Tibial nerve (tissue), 4 donors: ENCODE results near the gene PPFIBP1. TPM values are rescaled to one million over a fixed set of nuclear protein-coding genes. Genes with fewer than 3 reads are reported as not detected.

Experiments
- DNase-seq, 2 donors: peaks; one replicate each; pipeline ENCODE4 v3.0.0-alpha.2; 2019; ENCODE audit warnings: low spot score in 2 of 2
- H3K27ac ChIP-seq, 4 donors: fragments of 200-600 bp; sonication (generic) in 3 of 4; one replicate each; pipeline ENCODE4 v1.5.1; 2017 to 2019; ENCODE audit warnings: mild to moderate bottlenecking in 1 of 4
- H3K27me3 ChIP-seq, 2 donors: fragments of 200-600 bp; sonication (generic) in 1 of 2; one replicate each; pipeline versions ENCODE4 v1.5.1 to v1.6.0; 2017 to 2019
- H3K36me3 ChIP-seq, 3 donors: fragments of 200-600 bp; sonication (generic); one replicate each; pipeline ENCODE4 v1.5.1; 2018 to 2019
- H3K4me1 ChIP-seq, 4 donors: fragments of 200-600 bp; sonication (generic) in 3 of 4; one replicate each; pipeline ENCODE4 v1.5.1; 2017 to 2019
- H3K4me3 ChIP-seq, 4 donors: fragments of 200-600 bp; sonication (generic) in 3 of 4; one replicate each; pipeline ENCODE4 v1.5.1; 2017 to 2019; ENCODE audit warnings: mild to moderate bottlenecking in 1 of 4, moderate library complexity in 1 of 4
- H3K9me3 ChIP-seq, 4 donors: fragments of 200-600 bp; sonication (generic) in 3 of 4; one replicate each; pipeline ENCODE4 v1.5.1; 2017 to 2019
- CTCF ChIP-seq, 5 experiments: fragments of 200-600 bp in 3 of 5; fragments of 450-650 bp in 2 of 5; sonication (generic) in 3 of 5; IDR thresholded peaks; one replicate each; pipeline ENCODE4 v1.5.1; 2016 to 2019; ENCODE audit warnings: antibody characterized with exemption in 5 of 5, mild to moderate bottlenecking in 3 of 5, moderate library complexity in 2 of 5
- EP300 ChIP-seq, 2 donors: sonication (generic); formaldehyde crosslinking; IDR thresholded peaks; one replicate each; pipeline ENCODE4 v1.6.1; 2017; ENCODE audit warnings: antibody characterized with exemption in 2 of 2, mild to moderate bottlenecking in 1 of 2
- POLR2A ChIP-seq, 2 donors: fragments of 450-650 bp; IDR thresholded peaks; one replicate each; pipeline ENCODE4 v1.6.1; 2017; ENCODE audit warnings: antibody characterized with exemption in 2 of 2, mild to moderate bottlenecking in 2 of 2, moderate library complexity in 2 of 2
- WGBS, 2 donors: methylation state at CpG; one replicate each; pipeline ENCODE4 v1.1.5; 2018; 5-methylcytosine and 5-hydroxymethylcytosine counted together
- total RNA-seq, 4 donors: library from RNA; depleted of rRNA; stranded (reverse); fragments of >200 nt; gene quantifications; one replicate each; pipeline ENCODE4 v1.1.0, GENCODE V29; 2016

Gene PPFIBP1
- total RNA-seq, 4 donors from 2014 or later: 56.9 to 110 (median 72.5) TPM

GRCh38 chr12:27672051-27672450 lies 148.0 kb downstream of the PPFIBP1 start:
- peaks cover 0 to 17% (median 0%) of the 10 kb centered on the region in 4 donors for H3K4me1 ChIP-seq
- no peak for TF ChIP-seq CTCF (IDR thresholded peaks at IDR 0.05)
- no peaks in the 10 kb centered on the region for H3K27me3 ChIP-seq
- no peak for DNase-seq
- peak overlapping the region in 1 of 4 donors; percentile 12 for H3K27ac ChIP-seq
- peaks cover 0 to 51% (median 0%) of the 10 kb centered on the region in 3 donors for H3K36me3 ChIP-seq
- H3K4me3 ChIP-seq: no peak overlapping the region
- no peaks in the 10 kb centered on the region for H3K9me3 ChIP-seq
- WGBS, 2 donors: 71 to 74% methylated on average over 4 of the region's 4 CpGs

- TF ChIP-seq CTCF (IDR thresholded peaks at IDR 0.05) (no peak), EP300 (IDR thresholded peaks at IDR 0.05) (no peak), POLR2A (IDR thresholded peaks at IDR 0.05) (no peak)
- H3K36me3 ChIP-seq: peaks cover 0 to 51% (median 0%) of the 10 kb centered on the region in 3 donors
- H3K27me3 ChIP-seq: no peaks in the 10 kb centered on the region
- peak overlapping the region in 1 of 4 donors; percentile 43 for H3K27ac ChIP-seq
- no peak overlapping the region for H3K4me3 ChIP-seq
- H3K4me1 ChIP-seq: peaks cover 0 to 17% (median 0%) of the 10 kb centered on the region in 4 donors
- no peak for DNase-seq
- no peaks in the 10 kb centered on the region for H3K9me3 ChIP-seq
- 59 to 61% methylated on average over 1 of the region's 1 CpG for WGBS, 2 donors
Measured at GRCh38 chr12:27672643-27673042, 148.6 kb downstream of the PPFIBP1 start.

- DNase-seq: no peak
- 38 to 41% methylated on average over 3 of the region's 3 CpGs for WGBS, 2 donors
- Histone ChIP-seq H3K4me1 (peaks cover 0 to 17% (median 0%) of the 10 kb centered on the region in 4 donors), H3K4me3 (no peak overlapping the region), H3K9me3 (no peaks in the 10 kb centered on the region), H3K36me3 (peaks cover 0 to 48% (median 0%) of the 10 kb centered on the region in 3 donors), H3K27me3 (no peaks in the 10 kb centered on the region), H3K27ac (peak overlapping the region in 1 of 4 donors; percentile 43)
- no peak for TF ChIP-seq CTCF (IDR thresholded peaks at IDR 0.05)
- no peak for TF ChIP-seq POLR2A (IDR thresholded peaks at IDR 0.05)
- TF ChIP-seq EP300 (IDR thresholded peaks at IDR 0.05): no peak
Measured at GRCh38 chr12:27673101-27673718, 149.2 kb downstream of the PPFIBP1 start.

- WGBS, 2 donors: 75 to 79% methylated on average over 2 of the region's 2 CpGs
- no peaks in the 10 kb centered on the region for H3K27me3 ChIP-seq
- peaks cover 0 to 51% (median 0%) of the 10 kb centered on the region in 3 donors for H3K36me3 ChIP-seq
- no peak overlapping the region for H3K4me3 ChIP-seq
- no peak for DNase-seq
- peaks cover 0 to 17% (median 0%) of the 10 kb centered on the region in 4 donors for H3K4me1 ChIP-seq
- no peak overlapping the region for H3K27ac ChIP-seq
- TF ChIP-seq CTCF (IDR thresholded peaks at IDR 0.05) (no peak), POLR2A (IDR thresholded peaks at IDR 0.05) (no peak), EP300 (IDR thresholded peaks at IDR 0.05) (no peak)
- no peaks in the 10 kb centered on the region for H3K9me3 ChIP-seq
Measured at GRCh38 chr12:27674989-27675388, 151.0 kb downstream of the PPFIBP1 start.

- no peak for DNase-seq
- Histone ChIP-seq H3K9me3 (no peaks in the 10 kb centered on the region), H3K4me1 (no peaks in the 10 kb centered on the region), H3K27me3 (no peaks in the 10 kb centered on the region), H3K27ac (no peak overlapping the region), H3K4me3 (no peak overlapping the region), H3K36me3 (peaks cover 0 to 79% (median 0%) of the 10 kb centered on the region in 3 donors)
- TF ChIP-seq EP300 (IDR thresholded peaks at IDR 0.05) (no peak), POLR2A (IDR thresholded peaks at IDR 0.05) (no peak), CTCF (IDR thresholded peaks at IDR 0.05) (no peak)
Measured at GRCh38 chr12:27680619-27681018, 156.6 kb downstream of the PPFIBP1 start.
